NCI-H2081 (cell line): ENCODE results near the gene CMTM8.
"Not testable (repeated sequence)": the region's sequence is repeated elsewhere in the genome, so short reads cannot be mapped to it uniquely, and the experiment has no call there.

Experiments
- DNase-seq, 2 experiments: peaks; one replicate each; lab custom pipeline; 2025; lab: John Stamatoyannopoulos, UW

Gene CMTM8

GRCh38 chr3:32381922-32382321 lies 143.4 kb downstream of the CMTM8 start:
- no peak for DNase-seq

- no peak for DNase-seq
These were observed 144.7 kb downstream of the CMTM8 start for GRCh38 chr3:32383136-32383711.

GRCh38 chr3:32384938-32385337 lies 146.5 kb downstream of the CMTM8 start:
- no peak for DNase-seq

GRCh38 chr3:32387512-32387911 lies 149.0 kb downstream of the CMTM8 start:
- DNase-seq, result no peak

GRCh38 chr3:32389577-32389976 lies 151.1 kb downstream of the CMTM8 start:
- DNase-seq, result not testable (repeated sequence)

GRCh38 chr3:32391643-32392535 lies 153.4 kb downstream of the CMTM8 start, which contains the start of gene CMTM7:
Gene CMTM7 (plus strand): TSS chr3:32391853. CDS start chr3:32391907, 54 bp downstream.
- no peak for DNase-seq

GRCh38 chr3:32392536-32393302 lies 154.2 kb downstream of the CMTM8 start:
- DNase-seq, result no peak

GRCh38 chr3:32395496-32395895 lies 157.0 kb downstream of the CMTM8 start:
- DNase-seq, result no peak

- no peak for DNase-seq
These were observed 159.5 kb downstream of the CMTM8 start for GRCh38 chr3:32397941-32398340.

GRCh38 chr3:32398531-32398930 lies 160.1 kb downstream of the CMTM8 start:
- DNase-seq, result no peak

- DNase-seq, result peak; percentile 56 to 61
These were observed 160.6 kb downstream of the CMTM8 start for GRCh38 chr3:32399030-32399620.

- no peak for DNase-seq
These were observed 162.6 kb downstream of the CMTM8 start for GRCh38 chr3:32401126-32401525.

GRCh38 chr3:32401556-32402081 lies 163.1 kb downstream of the CMTM8 start:
- peak; percentile 82 to 91 for DNase-seq

- peak; percentile 34 to 82 for DNase-seq
These were observed 165.2 kb downstream of the CMTM8 start for GRCh38 chr3:32403663-32404062.

- no peak for DNase-seq
These were observed 166.2 kb downstream of the CMTM8 start for GRCh38 chr3:32404714-32405113.

- DNase-seq, result no peak
These were observed 166.7 kb downstream of the CMTM8 start for GRCh38 chr3:32405155-32405554.

GRCh38 chr3:32405711-32406323 lies 167.3 kb downstream of the CMTM8 start:
- DNase-seq, result no peak

- DNase-seq, result peak; percentile 31 to 72
These were observed 168.3 kb downstream of the CMTM8 start for GRCh38 chr3:32406486-32407408.

- no peak for DNase-seq
These were observed 172.1 kb downstream of the CMTM8 start for GRCh38 chr3:32410367-32411246.
